CD4-positive, alpha-beta T cell treated with Interleukin-6 for 4 hours (primary cell): ENCODE results near the gene CCL24.
"Not testable (repeated sequence)": the region's sequence is repeated elsewhere in the genome, so short reads cannot be mapped to it uniquely, and the experiment has no call there.

Source experiments
- DNase-seq: peaks from one replicate; pipeline ENCODE4 v3.0.0-alpha.2; 2020; ENCODE audit warnings: mixed read lengths

Gene CCL24

DNA sequence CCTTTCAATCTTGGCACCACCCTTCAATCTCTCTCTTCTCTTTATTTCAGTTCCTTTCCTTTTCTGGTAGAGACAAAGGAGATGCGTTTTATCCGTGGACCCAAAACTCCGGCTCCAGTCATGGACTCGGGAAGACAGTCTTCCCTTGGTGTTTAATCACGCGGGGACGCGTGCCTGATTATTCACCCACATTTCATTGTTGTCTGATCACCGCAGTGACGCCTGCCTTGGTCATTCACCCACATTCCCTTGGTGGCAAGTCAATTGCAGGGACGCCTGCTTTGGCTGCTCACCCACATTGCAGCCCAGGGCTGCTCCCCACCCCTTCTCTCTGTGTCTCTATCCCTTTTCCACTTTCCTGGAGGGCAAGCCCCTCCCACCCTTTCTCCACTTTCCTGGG is 34.1 kb downstream of the CCL24 start:
- DNase-seq = not testable (repeated sequence)

DNA sequence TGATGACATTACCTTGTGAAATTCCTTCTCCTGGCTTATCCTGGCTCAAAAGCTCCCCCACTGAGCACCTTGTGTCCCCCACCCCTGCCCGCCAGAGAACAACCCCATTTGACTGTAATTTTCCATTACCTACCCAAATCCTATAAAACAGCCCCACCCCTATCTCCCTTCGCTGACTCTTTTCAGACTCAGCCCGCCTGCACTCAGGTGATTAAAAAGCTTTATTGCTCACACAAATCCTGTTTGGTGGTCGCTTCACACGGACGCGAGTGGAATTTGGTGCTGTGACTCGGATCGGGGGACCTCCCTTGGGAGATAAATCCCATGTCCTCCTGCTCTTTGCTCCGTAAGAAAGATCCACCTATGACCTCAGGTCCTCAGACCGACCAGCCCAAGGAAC is 34.6 kb downstream of the CCL24 start:
- not testable (repeated sequence) for DNase-seq

DNA sequence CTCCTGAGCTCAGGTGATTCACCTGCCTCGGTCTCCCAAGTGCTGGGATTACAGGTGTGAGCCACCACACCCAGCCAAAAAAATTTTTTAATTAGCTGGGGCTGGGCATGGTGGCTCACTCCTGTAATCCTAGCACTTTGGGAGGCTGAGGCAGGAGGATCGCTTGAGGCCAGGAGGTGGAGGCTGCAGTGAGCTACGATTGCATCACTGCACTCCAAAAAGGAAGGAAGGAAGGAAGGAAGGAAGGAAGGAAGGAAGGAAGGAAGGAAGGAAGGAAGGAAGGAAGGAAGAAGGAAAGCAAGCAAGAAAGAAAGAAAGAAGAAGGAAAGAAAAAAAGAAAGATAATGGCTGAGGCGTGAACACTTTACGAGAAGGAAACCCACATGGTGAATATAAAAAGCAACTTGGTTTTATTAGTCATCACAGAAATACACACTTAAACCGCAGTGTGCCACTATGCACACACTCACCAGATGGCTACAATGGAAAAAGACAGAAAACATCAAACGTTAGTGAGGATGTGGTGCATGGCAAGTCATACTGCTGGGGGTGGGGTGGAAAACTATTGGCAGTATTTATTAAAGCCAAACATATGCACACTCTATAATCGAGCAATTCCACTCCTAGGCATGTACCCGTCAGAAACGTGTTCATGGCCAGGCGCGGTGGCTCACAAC is 37.2 kb downstream of the CCL24 start:
- peak; percentile 50 for DNase-seq

DNA sequence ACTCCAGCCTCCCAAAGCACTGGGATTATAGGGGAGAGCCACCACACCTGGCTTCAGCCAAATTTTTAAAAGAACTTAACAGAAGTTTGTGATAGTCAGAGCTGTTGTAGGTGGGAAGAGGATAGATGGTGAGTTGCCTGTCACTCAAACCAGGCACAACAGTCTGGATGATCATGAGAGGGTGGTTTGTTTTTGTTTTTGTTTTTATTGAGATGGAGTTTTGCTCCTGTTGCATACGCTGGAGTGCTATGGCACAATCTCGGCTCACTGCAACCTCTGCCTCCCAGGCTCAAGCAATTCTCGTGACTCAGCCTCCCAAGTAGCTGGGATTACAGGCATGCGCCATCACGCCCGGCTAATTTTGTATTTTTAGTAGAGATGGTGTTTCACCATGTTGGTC is 39.6 kb downstream of the CCL24 start:
- DNase-seq = not testable (repeated sequence)

DNA sequence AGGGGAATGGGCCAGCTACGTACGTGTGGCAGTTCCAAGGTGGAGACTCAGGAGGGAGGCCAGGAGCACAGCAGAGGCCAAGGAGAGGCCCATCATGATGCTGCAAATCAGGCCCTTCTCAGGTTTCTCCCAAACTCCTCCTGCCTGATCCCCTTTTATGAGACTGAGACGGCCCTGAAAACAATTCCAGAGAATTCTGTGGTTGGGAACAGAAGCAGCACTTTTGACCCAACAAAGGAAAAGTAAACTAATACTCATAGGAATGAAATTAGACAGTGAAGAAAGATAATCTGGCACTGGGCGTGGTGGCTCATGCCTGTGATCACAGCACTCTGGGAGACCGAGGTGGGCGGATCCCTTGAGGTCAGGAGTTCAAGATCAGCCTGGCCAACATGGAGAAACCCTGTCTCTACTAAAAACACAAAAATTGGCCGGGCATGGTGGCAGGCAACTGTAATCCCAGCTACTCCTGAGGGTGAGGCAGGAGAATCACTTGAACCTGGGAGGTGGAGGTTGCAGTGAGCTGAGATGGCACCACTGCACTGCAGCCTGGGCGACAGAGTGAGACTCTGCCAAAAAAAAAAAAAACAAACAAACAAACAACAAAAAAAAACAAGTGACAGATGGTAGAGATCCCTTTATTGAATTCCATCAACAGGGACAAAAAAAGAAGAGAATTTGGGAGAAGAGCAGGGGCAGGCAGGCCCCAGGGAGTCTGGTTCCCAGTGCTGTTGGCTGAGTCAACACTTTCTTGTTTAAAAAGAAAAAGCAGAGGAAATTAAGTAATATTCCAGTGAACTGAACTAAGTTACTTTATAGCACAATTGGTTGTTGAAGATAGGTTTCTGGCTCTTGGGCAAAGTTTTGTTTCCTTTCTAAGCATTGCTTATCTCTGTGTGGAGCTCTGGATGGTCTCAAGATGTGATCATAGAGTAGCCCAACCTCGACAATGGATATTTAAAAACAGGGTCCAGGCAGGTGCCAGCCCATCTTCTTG is 41.2 kb downstream of the CCL24 start, which contains the start of gene CCL26:
CCL26 (minus strand) TSS at position 131 of the 997 bp plus-strand sequence; CDS start at position 96, 35 bp downstream.
- DNase-seq = no peak

DNA sequence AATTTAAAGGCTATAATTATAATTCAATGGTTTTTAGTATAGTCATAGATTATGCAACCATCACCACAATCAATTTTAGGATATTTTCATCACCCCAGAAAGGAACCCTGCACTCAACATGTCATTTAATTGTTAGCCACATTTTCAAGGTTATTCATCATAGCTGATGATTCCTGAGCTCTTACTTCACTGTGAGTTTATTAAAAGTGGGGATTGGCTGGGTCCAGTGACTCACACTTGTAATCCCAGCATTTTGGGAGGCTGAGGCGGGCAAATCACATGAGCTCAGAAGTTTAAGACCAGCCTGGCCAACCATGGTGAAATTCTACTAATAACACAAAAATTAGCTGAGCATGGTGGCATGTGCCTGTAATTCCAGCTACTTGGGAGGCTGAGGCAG is 42.4 kb downstream of the CCL24 start:
- DNase-seq = no peak

DNA sequence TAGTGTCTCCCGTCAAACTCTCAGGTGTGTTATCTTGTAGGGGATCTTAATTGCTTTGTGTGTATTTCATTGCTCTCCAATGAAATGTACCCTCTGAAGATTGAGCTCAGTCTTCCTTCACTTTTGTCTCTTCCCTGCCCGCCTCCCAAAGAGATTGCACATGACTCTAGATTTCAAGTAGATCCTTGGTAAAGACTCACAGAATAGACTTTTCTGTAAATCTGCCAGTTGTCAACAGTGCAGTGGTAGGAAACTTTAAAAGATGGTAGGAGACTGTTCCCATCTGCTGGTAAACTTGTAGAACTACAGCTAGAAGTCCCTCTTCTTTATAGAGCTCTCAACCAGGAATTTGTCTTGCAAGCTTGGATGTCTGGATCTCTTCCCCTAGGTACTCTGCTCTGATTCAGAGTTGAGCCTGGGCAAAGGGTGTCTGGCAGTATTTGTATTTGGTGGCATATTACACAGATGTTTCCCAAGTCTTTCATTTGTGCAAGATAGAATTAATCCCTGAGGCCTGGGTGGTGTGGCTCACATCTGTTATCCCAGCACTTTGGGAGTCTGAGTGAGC is 51.2 kb downstream of the CCL24 start:
- no peak for DNase-seq

DNA sequence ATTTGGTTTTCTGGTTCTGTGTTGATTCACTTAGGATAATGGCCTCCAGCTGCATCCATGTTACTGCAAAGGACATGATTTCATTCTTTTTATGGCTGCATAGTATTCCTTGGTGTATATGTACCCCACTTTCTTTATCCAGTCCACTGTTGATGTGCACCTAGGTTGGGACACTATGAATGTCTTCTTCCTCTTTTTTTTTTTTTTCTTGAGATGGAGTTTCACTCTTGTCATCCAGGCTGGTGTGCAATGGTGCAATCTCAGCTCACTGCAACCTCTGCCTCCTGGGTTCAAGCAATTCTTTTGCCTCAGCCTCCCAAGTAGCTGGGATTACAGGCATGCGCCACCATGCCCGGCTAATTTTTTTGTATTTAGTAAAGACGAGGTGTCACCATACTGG is 51.8 kb downstream of the CCL24 start:
- DNase-seq = not testable (repeated sequence)
